A549 (cell line): ENCODE measurements around the gene ACER3. TPM values are rescaled to one million over a fixed set of nuclear protein-coding genes. Genes with fewer than 3 reads are reported as not detected.

Experiments used
- ATAC-seq, 2 experiments: fragments of 200-7000 bp in 1 of 2; fragments of >200 bp in 1 of 2; cut with Nextera tagmentation in 1 of 2; cut with Tn5 transposase in 1 of 2; 3 replicates each; pipeline versions ENCODE4 v1.8.0 to v1.9.1; 2018 to 2020; ENCODE audit warnings: mild to moderate bottlenecking in 1 of 2, moderate library complexity in 1 of 2
- CTCF ChIA-PET: fragments of 300-600 bp; sonication (Branson Sonifier 250); formaldehyde crosslinking; extraction: SDS; loops from one replicate; lab custom pipeline; 2021; ENCODE audit warnings: antibody characterized with exemption, inconsistent platforms; lab: Yijun Ruan, JAX
- POLR2A ChIA-PET: fragments of 350-600 bp; formaldehyde crosslinking; extraction: SDS; loops from one replicate; lab custom pipeline; 2021; ENCODE audit warnings: antibody characterized with exemption, inconsistent platforms; lab: Yijun Ruan, JAX
- DNase-seq, 2 experiments: peaks; one replicate each; pipeline versions ENCODE4 v3.0.0 to v3.0.0-alpha.2; 2011 to 2016; ENCODE audit warnings: low read depth in 1 of 2, low spot score in 1 of 2
- FAIRE-seq: peaks from 2 replicates; lab custom pipeline; 2011; peaks lifted over from hg19 to GRCh38; lab: Jason Lieb, UNC
- H3K27ac ChIP-seq, 2 experiments: fragments of >200 bp; sonication (Bioruptor Twin); formaldehyde crosslinking; 3 replicates each; pipeline ENCODE4 v1.5.1; 2016 to 2017
- H3K4me1 ChIP-seq: fragments of >200 bp; sonication (Bioruptor Twin); formaldehyde crosslinking; 3 replicates; pipeline ENCODE4 v1.6.1; 2016
- H3K4me2 ChIP-seq: fragments of >200 bp; sonication (Bioruptor Twin); formaldehyde crosslinking; 3 replicates; pipeline ENCODE4 v1.6.1; 2016
- H3K4me3 ChIP-seq: fragments of >200 bp; sonication (Bioruptor Twin); formaldehyde crosslinking; 3 replicates; pipeline ENCODE4 v1.5.1; 2016
- H3K9me3 ChIP-seq: fragments of >200 bp; sonication (Bioruptor Twin); formaldehyde crosslinking; 3 replicates; pipeline ENCODE4 v1.6.1; 2016
- CBX8 ChIP-seq: fragments of 200-600 bp; sonication (generic); IDR thresholded peaks from 2 replicates; pipeline ENCODE4 v1.6.1; 2016
- CHD4 ChIP-seq: fragments of 200-600 bp; sonication (generic); IDR thresholded peaks from 2 replicates; pipeline ENCODE4 v1.6.1; 2016; ENCODE audit warnings: antibody characterized with exemption, mild to moderate bottlenecking, borderline replicate concordance
- EHF ChIP-seq: fragments of 250-450 bp; sonication (Bioruptor Pico); IDR thresholded peaks from 2 replicates; pipeline ENCODE4 v1.5.0; 2020; ENCODE audit warnings: mild to moderate bottlenecking
- EHMT2 ChIP-seq: fragments of 200-600 bp; sonication (generic); IDR thresholded peaks from 2 replicates; pipeline ENCODE4 v1.6.1; 2016; ENCODE audit warnings: antibody characterized with exemption, low read depth, mild to moderate bottlenecking, moderate library complexity
- ESRRA ChIP-seq: fragments of 150-350 bp; IDR thresholded peaks from 2 replicates; pipeline ENCODE4 v1.6.1; 2014; ENCODE audit warnings: mild to moderate bottlenecking, low read length, borderline replicate concordance
- FOXS1 ChIP-seq: fragments of 250-450 bp; sonication (Bioruptor Pico); IDR thresholded peaks from 2 replicates; pipeline ENCODE4 v1.5.0; 2020; ENCODE audit warnings: mild to moderate bottlenecking, moderate library complexity
- GATA3 ChIP-seq: IDR thresholded peaks from 2 replicates; pipeline ENCODE4 v1.6.1; 2012; ENCODE audit warnings: borderline replicate concordance
- HDAC2 ChIP-seq: fragments of 200-600 bp; sonication (generic); IDR thresholded peaks from 2 replicates; pipeline ENCODE4 v1.6.1; 2016
- JUN ChIP-seq, 2 experiments: fragments of >200 bp; sonication (Bioruptor Twin); formaldehyde crosslinking; IDR thresholded peaks; 2 replicates in 1 of 2; 3 replicates in 1 of 2; pipeline ENCODE4 v1.6.1; 2016 to 2017
- JUNB ChIP-seq: fragments of >200 bp; sonication (Bioruptor Twin); formaldehyde crosslinking; IDR thresholded peaks from 2 replicates; pipeline ENCODE4 v1.6.1; 2016
- KDM1A ChIP-seq: fragments of 200-600 bp; sonication (generic); IDR thresholded peaks from 2 replicates; pipeline ENCODE4 v1.6.1; 2016; ENCODE audit warnings: low read depth, mild to moderate bottlenecking
- MAZ ChIP-seq: fragments of 150-350 bp; IDR thresholded peaks from 2 replicates; pipeline ENCODE4 v1.6.1; 2014; ENCODE audit warnings: antibody characterized with exemption, low read depth, low read length, borderline replicate concordance
- MYC ChIP-seq: IDR thresholded peaks from 2 replicates; pipeline ENCODE4 v1.6.1; 2012; ENCODE audit warnings: mild to moderate bottlenecking, inconsistent platforms, low read length, improper control_type of control experiment, borderline replicate concordance
- NR3C1 ChIP-seq: fragments of >200 bp; sonication (Bioruptor Twin); formaldehyde crosslinking; IDR thresholded peaks from 3 replicates; pipeline ENCODE4 v1.6.1; 2017
- PHF8 ChIP-seq: fragments of 200-600 bp; sonication (generic); IDR thresholded peaks from 2 replicates; pipeline ENCODE4 v1.6.1; 2016; ENCODE audit warnings: low read depth, mild to moderate bottlenecking, antibody characterized with exemption, moderate library complexity, borderline replicate concordance
- RFX5 ChIP-seq: fragments of 450-650 bp; IDR thresholded peaks from 2 replicates; pipeline ENCODE4 v1.7.1; 2014; ENCODE audit warnings: antibody characterized with exemption, mild to moderate bottlenecking, moderate library complexity
- RNF2 ChIP-seq: fragments of 200-600 bp; sonication (generic); IDR thresholded peaks from 2 replicates; pipeline ENCODE4 v1.6.1; 2016; ENCODE audit warnings: low read depth, mild to moderate bottlenecking, antibody characterized with exemption, moderate library complexity, borderline replicate concordance
- SMC3 ChIP-seq: fragments of >200 bp; sonication (Bioruptor Twin); formaldehyde crosslinking; IDR thresholded peaks from 3 replicates; pipeline ENCODE4 v1.6.1; 2018; ENCODE audit warnings: inconsistent platforms
- SREBF2 ChIP-seq: fragments of 450-650 bp; IDR thresholded peaks from 2 replicates; pipeline ENCODE4 v1.6.1; 2014; ENCODE audit warnings: mild to moderate bottlenecking, moderate library complexity
- TFCP2L1 ChIP-seq: fragments of 250-450 bp; sonication (Bioruptor Pico); IDR thresholded peaks from 2 replicates; pipeline ENCODE4 v1.5.0; 2021; ENCODE audit warnings: mild to moderate bottlenecking
- TP53 ChIP-seq: fragments of 250-450 bp; sonication (Bioruptor Pico); IDR thresholded peaks from 2 replicates; pipeline ENCODE4 v1.5.0; 2021; ENCODE audit warnings: mild to moderate bottlenecking, moderate library complexity
- ZC3H11A ChIP-seq: fragments of 450-650 bp; IDR thresholded peaks from 2 replicates; pipeline ENCODE4 v1.6.1; 2014; ENCODE audit warnings: antibody characterized with exemption, mild to moderate bottlenecking
- ZFP36 ChIP-seq: fragments of 450-650 bp; IDR thresholded peaks from 2 replicates; pipeline ENCODE4 v1.6.1; 2014; ENCODE audit warnings: borderline replicate concordance; ENCODE audit not compliant: partially characterized antibody
- ZNF302 ChIP-seq: fragments of 250-450 bp; sonication (Bioruptor Pico); IDR thresholded peaks from 2 replicates; pipeline ENCODE4 v1.9.0; 2021; ENCODE audit warnings: inconsistent platforms, mild to moderate bottlenecking, moderate library complexity
- ZSCAN20 ChIP-seq: fragments of 250-450 bp; sonication (Bioruptor Pico); IDR thresholded peaks from 2 replicates; pipeline ENCODE4 v1.8.0; 2022; ENCODE audit warnings: mild to moderate bottlenecking, moderate library complexity
- WGBS: methylation state at CpG from one replicate; pipeline ENCODE4 v1.1.6; 2017; ENCODE audit errors: missing lambda C conversion rate; 5-methylcytosine and 5-hydroxymethylcytosine counted together
- polyA plus RNA-seq, 4 experiments: library from polyadenylated mRNA; depleted of rRNA in 3 of 4; stranded (reverse); fragments of >200 nt; fragmentation: RNase III in 1 of 4; extraction: RNeasy Plus Mini Kit Qiagen cat#74134 plus additional on column Dnase treatment in 1 of 4; gene quantifications; 2 replicates in 3 of 4; 3 replicates in 1 of 4; pipeline ENCODE4 v1.2.3, GENCODE V29; 2011 to 2017
- TF ChIP-seq, protein P1 (sequence below): fragments of 200-600 bp; sonication (generic); IDR thresholded peaks from 2 replicates; pipeline ENCODE4 v1.6.1; 2016; ENCODE audit warnings: antibody characterized with exemption, mild to moderate bottlenecking, moderate library complexity
- TF ChIP-seq, protein P2 (sequence below): fragments of 450-650 bp; IDR thresholded peaks from 2 replicates; pipeline ENCODE4 v1.6.1; 2014; ENCODE audit warnings: antibody characterized with exemption
- TF ChIP-seq, protein P3 (sequence below): fragments of >200 bp; sonication (Bioruptor Twin); formaldehyde crosslinking; IDR thresholded peaks from 2 replicates; pipeline ENCODE4 v1.6.1; 2016
- TF ChIP-seq, protein P4 (sequence below): IDR thresholded peaks from 2 replicates; pipeline ENCODE4 v1.6.1; 2012

The ACER3 gene
- polyA plus RNA-seq, 2 of the 4 experiments (the other 2 are of a cell fraction): 16.0 to 46.6 TPM

DNA sequence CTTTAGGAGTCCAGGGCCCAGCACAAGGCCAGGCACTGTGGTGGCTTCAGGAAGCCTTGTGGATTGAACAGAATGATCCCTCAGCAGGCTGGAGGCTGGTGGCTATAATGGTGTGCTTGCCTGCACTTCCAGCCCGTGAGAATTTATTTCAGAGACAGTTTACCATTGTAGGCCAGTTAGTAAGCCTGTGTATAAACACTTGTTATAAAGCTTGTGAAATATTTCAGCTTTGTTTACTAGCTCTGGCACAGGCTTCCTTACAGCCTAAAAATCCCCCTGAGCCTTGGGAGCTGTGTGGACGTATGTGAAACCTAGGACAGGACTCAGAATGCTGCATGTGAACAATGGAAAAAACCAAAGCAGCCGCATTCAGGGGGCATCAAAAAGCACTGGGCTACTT lies 26.6 kb upstream of the ACER3 start (continued):
- TF ChIP-seq, protein P1, sequence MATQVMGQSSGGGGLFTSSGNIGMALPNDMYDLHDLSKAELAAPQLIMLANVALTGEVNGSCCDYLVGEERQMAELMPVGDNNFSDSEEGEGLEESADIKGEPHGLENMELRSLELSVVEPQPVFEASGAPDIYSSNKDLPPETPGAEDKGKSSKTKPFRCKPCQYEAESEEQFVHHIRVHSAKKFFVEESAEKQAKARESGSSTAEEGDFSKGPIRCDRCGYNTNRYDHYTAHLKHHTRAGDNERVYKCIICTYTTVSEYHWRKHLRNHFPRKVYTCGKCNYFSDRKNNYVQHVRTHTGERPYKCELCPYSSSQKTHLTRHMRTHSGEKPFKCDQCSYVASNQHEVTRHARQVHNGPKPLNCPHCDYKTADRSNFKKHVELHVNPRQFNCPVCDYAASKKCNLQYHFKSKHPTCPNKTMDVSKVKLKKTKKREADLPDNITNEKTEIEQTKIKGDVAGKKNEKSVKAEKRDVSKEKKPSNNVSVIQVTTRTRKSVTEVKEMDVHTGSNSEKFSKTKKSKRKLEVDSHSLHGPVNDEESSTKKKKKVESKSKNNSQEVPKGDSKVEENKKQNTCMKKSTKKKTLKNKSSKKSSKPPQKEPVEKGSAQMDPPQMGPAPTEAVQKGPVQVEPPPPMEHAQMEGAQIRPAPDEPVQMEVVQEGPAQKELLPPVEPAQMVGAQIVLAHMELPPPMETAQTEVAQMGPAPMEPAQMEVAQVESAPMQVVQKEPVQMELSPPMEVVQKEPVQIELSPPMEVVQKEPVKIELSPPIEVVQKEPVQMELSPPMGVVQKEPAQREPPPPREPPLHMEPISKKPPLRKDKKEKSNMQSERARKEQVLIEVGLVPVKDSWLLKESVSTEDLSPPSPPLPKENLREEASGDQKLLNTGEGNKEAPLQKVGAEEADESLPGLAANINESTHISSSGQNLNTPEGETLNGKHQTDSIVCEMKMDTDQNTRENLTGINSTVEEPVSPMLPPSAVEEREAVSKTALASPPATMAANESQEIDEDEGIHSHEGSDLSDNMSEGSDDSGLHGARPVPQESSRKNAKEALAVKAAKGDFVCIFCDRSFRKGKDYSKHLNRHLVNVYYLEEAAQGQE: no peak
- TF ChIP-seq HDAC2 (no peak), EHMT2 (no peak), KDM1A (no peak), NR3C1 (no peak), RNF2 (no peak), TP53 (CRISPR knock-in tag) (no peak), CBX8 (no peak)
- TF ChIP-seq, protein P2, sequence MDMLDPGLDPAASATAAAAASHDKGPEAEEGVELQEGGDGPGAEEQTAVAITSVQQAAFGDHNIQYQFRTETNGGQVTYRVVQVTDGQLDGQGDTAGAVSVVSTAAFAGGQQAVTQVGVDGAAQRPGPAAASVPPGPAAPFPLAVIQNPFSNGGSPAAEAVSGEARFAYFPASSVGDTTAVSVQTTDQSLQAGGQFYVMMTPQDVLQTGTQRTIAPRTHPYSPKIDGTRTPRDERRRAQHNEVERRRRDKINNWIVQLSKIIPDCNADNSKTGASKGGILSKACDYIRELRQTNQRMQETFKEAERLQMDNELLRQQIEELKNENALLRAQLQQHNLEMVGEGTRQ: no peak
- TF ChIP-seq, protein P3, sequence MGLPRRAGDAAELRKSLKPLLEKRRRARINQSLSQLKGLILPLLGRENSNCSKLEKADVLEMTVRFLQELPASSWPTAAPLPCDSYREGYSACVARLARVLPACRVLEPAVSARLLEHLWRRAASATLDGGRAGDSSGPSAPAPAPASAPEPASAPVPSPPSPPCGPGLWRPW: no peak

DNA sequence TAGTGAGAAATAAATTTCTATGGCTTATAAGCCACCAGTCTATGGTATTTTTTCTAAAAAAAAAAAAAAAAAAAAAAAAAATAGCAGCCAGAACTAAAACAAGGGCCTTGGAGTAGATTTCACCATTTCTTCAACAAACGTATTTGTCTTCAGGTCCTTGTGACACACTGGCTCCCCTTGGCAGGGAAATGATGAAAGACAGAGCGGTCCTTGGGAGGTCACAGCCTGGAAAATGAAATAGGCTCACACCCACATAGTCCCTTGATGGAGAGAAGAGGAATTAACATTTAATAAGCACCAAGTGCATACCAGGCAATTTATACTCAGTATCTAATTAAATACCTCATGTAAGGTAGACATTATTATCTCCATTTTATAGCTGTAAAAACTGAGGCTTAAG lies 25.7 kb upstream of the ACER3 start:
- no peaks in the 10 kb centered on the region for H3K9me3 ChIP-seq
- no peak for FAIRE-seq
- no peak for ATAC-seq
- H3K4me3 ChIP-seq: no peak overlapping the region
- WGBS: 82% methylated on average over 2 of the region's 2 CpGs
- ChIA-PET POLR2A (no interaction called here), CTCF (interaction anchor here (0.6 to 2.3 kb wide), 9 partner anchors 10 to 85 kb away, joined by 3 to 10 read pairs (median 4); no protein-coding TSS in a partner anchor)
- no peak for TF ChIP-seq FOXS1 (CRISPR knock-in tag)
- TF ChIP-seq PHF8: no peak
- TF ChIP-seq ZNF302 (CRISPR knock-in tag): no peak
- TF ChIP-seq ESRRA: no peak
- TF ChIP-seq JUNB: no peak
- no peak for TF ChIP-seq MYC
- no peak for TF ChIP-seq SREBF2
- no peak for TF ChIP-seq MAZ
- TF ChIP-seq SMC3: no peak
- TF ChIP-seq CHD4: no peak
- no peak for TF ChIP-seq GATA3
- TF ChIP-seq ZFP36: no peak
- TF ChIP-seq EHMT2: no peak
- TF ChIP-seq, protein P4, sequence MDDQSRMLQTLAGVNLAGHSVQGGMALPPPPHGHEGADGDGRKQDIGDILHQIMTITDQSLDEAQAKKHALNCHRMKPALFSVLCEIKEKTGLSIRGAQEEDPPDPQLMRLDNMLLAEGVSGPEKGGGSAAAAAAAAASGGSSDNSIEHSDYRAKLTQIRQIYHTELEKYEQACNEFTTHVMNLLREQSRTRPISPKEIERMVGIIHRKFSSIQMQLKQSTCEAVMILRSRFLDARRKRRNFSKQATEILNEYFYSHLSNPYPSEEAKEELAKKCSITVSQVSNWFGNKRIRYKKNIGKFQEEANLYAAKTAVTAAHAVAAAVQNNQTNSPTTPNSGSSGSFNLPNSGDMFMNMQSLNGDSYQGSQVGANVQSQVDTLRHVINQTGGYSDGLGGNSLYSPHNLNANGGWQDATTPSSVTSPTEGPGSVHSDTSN: no peak
- TF ChIP-seq ZSCAN20 (CRISPR knock-in tag): no peak
- TF ChIP-seq TFCP2L1 (CRISPR knock-in tag): no peak
- TF ChIP-seq JUN (IDR thresholded peaks at IDR 0.05): no peak
- TF ChIP-seq RFX5: no peak
- TF ChIP-seq EHF (CRISPR knock-in tag): no peak
- TF ChIP-seq ZC3H11A: no peak
- H3K4me2 ChIP-seq: no peak overlapping the region
- no peak for DNase-seq
- H3K27ac ChIP-seq: no peak overlapping the region
- peaks cover 39% of the 10 kb centered on the region for H3K4me1 ChIP-seq
